SU-DHL-6 (cell line): ENCODE results near the gene ADSS2.

Experiments used
- H2AFZ ChIP-seq: fragments of 200-600 bp; sonication (generic); 2 replicates; pipeline ENCODE4 v1.6.1; 2014; ENCODE audit warnings: low read depth, mild to moderate bottlenecking, moderate library complexity, mixed read lengths, antibody characterized with exemption, low read length; ENCODE audit not compliant: severe bottlenecking
- H3F3A ChIP-seq: fragments of 200-600 bp; shearing (Covaris generic); 2 replicates; pipeline ENCODE4 v1.6.0; 2016; ENCODE audit warnings: antibody characterized with exemption, mild to moderate bottlenecking; ENCODE audit not compliant: insufficient read depth
- H3K27ac ChIP-seq: fragments of 200-600 bp; sonication (generic); 2 replicates; pipeline ENCODE4 v1.5.1; 2016; ENCODE audit warnings: low read depth, mild to moderate bottlenecking, low read length, moderate library complexity, mixed read lengths
- H3K27me3 ChIP-seq: fragments of 200-600 bp; sonication (generic), shearing (Covaris generic); 2 replicates; pipeline ENCODE4 v1.6.0; 2014; ENCODE audit warnings: mild to moderate bottlenecking, low read length
- H3K36me3 ChIP-seq: fragments of 200-600 bp; sonication (generic); 2 replicates; pipeline ENCODE4 v1.6.1; 2014; ENCODE audit warnings: mild to moderate bottlenecking, low read length, mixed read lengths
- H3K4me2 ChIP-seq: fragments of 300-600, 200-600 bp; shearing (Covaris generic), sonication (generic); 2 replicates; pipeline ENCODE4 v1.6.0; 2014; ENCODE audit warnings: low read length, low read depth, mild to moderate bottlenecking; ENCODE audit not compliant: poor library complexity, severe bottlenecking
- H3K4me3 ChIP-seq: fragments of 200-600 bp; sonication (generic); 2 replicates; pipeline ENCODE4 v1.5.1; 2014; ENCODE audit warnings: antibody characterized with exemption, low read length, mild to moderate bottlenecking, mixed read lengths; ENCODE audit not compliant: insufficient read depth, poor library complexity, severe bottlenecking
- H3K79me2 ChIP-seq: fragments of 200-600 bp; sonication (generic); 2 replicates; pipeline ENCODE4 v1.6.1; 2014; ENCODE audit warnings: mild to moderate bottlenecking, low read length, moderate library complexity; ENCODE audit not compliant: insufficient read depth
- H3K9ac ChIP-seq: fragments of 200-600 bp; sonication (generic); 2 replicates; pipeline ENCODE4 v1.7.0; 2014; ENCODE audit warnings: mild to moderate bottlenecking, low read length
- H3K9me2 ChIP-seq: fragments of 200-600 bp; sonication (generic); replicated peaks from 2 replicates; pipeline ENCODE4 v1.6.1; 2014; ENCODE audit warnings: low read length; ENCODE audit not compliant: insufficient read depth
- H3K9me3 ChIP-seq: fragments of 200-600 bp; sonication (generic); 2 replicates; pipeline ENCODE4 v1.6.1; 2014; ENCODE audit warnings: low read length, mixed read lengths; ENCODE audit not compliant: insufficient read depth
- H4K20me1 ChIP-seq: fragments of 200-600 bp; sonication (generic); 2 replicates; pipeline ENCODE4 v1.6.1; 2014; ENCODE audit warnings: low read depth, mild to moderate bottlenecking, antibody characterized with exemption, low read length, moderate library complexity, mixed read lengths
- CTCF ChIP-seq: fragments of 200-600 bp; sonication (generic); IDR thresholded peaks from one replicate; pipeline ENCODE4 v1.5.1; 2017; ENCODE audit warnings: antibody characterized with exemption, mild to moderate bottlenecking, low read length, moderate library complexity; ENCODE audit not compliant: insufficient read depth, poor library complexity, severe bottlenecking
- EZH2phosphoT487 ChIP-seq: fragments of 200-600 bp; sonication (generic), shearing (Covaris generic); conservative IDR thresholded peaks from 2 replicates; pipeline ENCODE4 v1.6.1; 2018; ENCODE audit warnings: mild to moderate bottlenecking, antibody characterized with exemption, low read length, moderate library complexity, mixed read lengths

ADSS2 gene

GRCh38 chr1:244435562-244436205, 16.0 kb downstream of the ADSS2 start:
- Histone ChIP-seq H3K4me3 (no peak overlapping the region), H3F3A (0 out of 2 replicates have a peak, but pooled peaks cover 9% of the 10 kb centered on the region), H3K9ac (no peak overlapping the region), H3K27me3 (no peaks in the 10 kb centered on the region), H3K79me2 (peaks cover 44% of the 10 kb centered on the region), H3K4me2 (no peak overlapping the region), H3K27ac (no peak overlapping the region), H3K36me3 (peaks cover 41% of the 10 kb centered on the region), H3K9me3 (no peaks in the 10 kb centered on the region), H2AFZ (no peak overlapping the region), H3K9me2 (no peaks in the 10 kb centered on the region), H4K20me1 (no peaks in the 10 kb centered on the region; the same call in 1 of the 2 replicates)
- TF ChIP-seq EZH2phosphoT487 (no peak), CTCF (no peak)

GRCh38 chr1:244431166-244431565, 20.5 kb downstream of the ADSS2 start:
- no peaks in the 10 kb centered on the region for H3K9me3 ChIP-seq
- H3K36me3 ChIP-seq: peaks cover 41% of the 10 kb centered on the region; the same call in 1 of the 2 replicates
- no peak overlapping the region for H3K27ac ChIP-seq
- no peaks in the 10 kb centered on the region for H3K27me3 ChIP-seq
- H3K9me2 ChIP-seq: no peaks in the 10 kb centered on the region
- H2AFZ ChIP-seq: no peak overlapping the region
- TF ChIP-seq CTCF (no peak), EZH2phosphoT487 (no peak)
- no peak overlapping the region for H3K9ac ChIP-seq
- no peak overlapping the region for H3K4me2 ChIP-seq
- H3K4me3 ChIP-seq: no peak overlapping the region
- H3F3A ChIP-seq: peaks cover 9% of the 10 kb centered on the region; the same call in 1 of the 2 replicates
- peaks cover 15% of the 10 kb centered on the region; the same call in 1 of the 2 replicates for H3K79me2 ChIP-seq
- H4K20me1 ChIP-seq: peaks cover 4% of the 10 kb centered on the region; the same call in 1 of the 2 replicates

- TF ChIP-seq EZH2phosphoT487 (no peak), CTCF (no peak)
- Histone ChIP-seq H3K27me3 (no peaks in the 10 kb centered on the region), H3K9ac (no peak overlapping the region), H4K20me1 (peaks cover 4% of the 10 kb centered on the region; the same call in 1 of the 2 replicates), H3K36me3 (peaks cover 39% of the 10 kb centered on the region; the same call in 1 of the 2 replicates), H2AFZ (no peak overlapping the region), H3K4me2 (no peak overlapping the region), H3K4me3 (no peak overlapping the region), H3K27ac (no peak overlapping the region), H3K79me2 (peaks cover 8% of the 10 kb centered on the region; the same call in 1 of the 2 replicates), H3K9me3 (no peaks in the 10 kb centered on the region), H3K9me2 (no peaks in the 10 kb centered on the region), H3F3A (peaks cover 9% of the 10 kb centered on the region; the same call in 1 of the 2 replicates)
These were observed 21.9 kb downstream of the ADSS2 start for GRCh38 chr1:244429818-244430217.
